Panc1 (cell line): ENCODE results near the gene DRAXIN. TPM values are rescaled to one million over a fixed set of nuclear protein-coding genes. Genes with fewer than 3 reads are reported as not detected.

Source experiments
- ATAC-seq: fragments of 200-7000 bp; cut with Tn5 transposase; 2 replicates; pipeline ENCODE4 v1.9.1; 2020; ENCODE audit warnings: mild to moderate bottlenecking, moderate library complexity
- BruUV-seq: library from RNA; stranded (reverse); fragments of 400-500 nt; replicated peaks from 2 replicates; lab custom pipeline; 2021; lab: Mats Ljungman, UMichigan
- CTCF ChIA-PET: fragments of 300-600 bp; sonication (Branson Sonifier 250); formaldehyde crosslinking; loops from one replicate; lab custom pipeline; 2022; ENCODE audit warnings: antibody characterized with exemption; lab: Charles Lee
- POLR2A ChIA-PET: fragments of 300-600 bp; sonication (Branson Sonifier 250); formaldehyde crosslinking; loops from one replicate; lab custom pipeline; 2022; ENCODE audit warnings: antibody characterized with exemption; lab: Charles Lee
- DNase-seq: peaks from one replicate; pipeline ENCODE4 v3.0.0-alpha.2; 2010; ENCODE audit warnings: low read depth, low spot score
- H3K27ac ChIP-seq: 2 replicates; pipeline ENCODE4 v1.5.1; 2011; ENCODE audit warnings: mild to moderate bottlenecking, low read length, inconsistent platforms
- H3K27me3 ChIP-seq: fragments of 200-500 bp; sonication (Bioruptor generic); 2 replicates; pipeline ENCODE4 v1.6.0; 2014; ENCODE audit warnings: low read length, inconsistent platforms; ENCODE audit not compliant: control insufficient read depth, insufficient read depth
- H3K36me3 ChIP-seq: fragments of 200-500 bp; sonication (Bioruptor generic); 2 replicates; pipeline ENCODE4 v1.5.1; 2014; ENCODE audit warnings: inconsistent platforms, mild to moderate bottlenecking, low read length, moderate library complexity; ENCODE audit not compliant: control insufficient read depth, insufficient read depth
- H3K4me1 ChIP-seq: 2 replicates; pipeline ENCODE4 v1.5.1; 2011; ENCODE audit warnings: inconsistent platforms, mild to moderate bottlenecking, low read length, moderate library complexity; ENCODE audit not compliant: control insufficient read depth, insufficient read depth
- H3K4me3 ChIP-seq, 2 experiments: 2 replicates each; pipeline ENCODE4 v1.5.1; 2011 to 2012; ENCODE audit warnings: low read depth in 2 of 2, low read length in 2 of 2, mild to moderate bottlenecking in 2 of 2, inconsistent platforms in 1 of 2, moderate library complexity in 1 of 2
- H3K9me3 ChIP-seq: fragments of 200-500 bp; sonication (Bioruptor generic); 2 replicates; pipeline ENCODE4 v1.5.1; 2014; ENCODE audit warnings: low read depth, mild to moderate bottlenecking, inconsistent platforms, low read length, moderate library complexity; ENCODE audit not compliant: control insufficient read depth, insufficient read depth
- POLR2AphosphoS5 ChIP-seq: IDR thresholded peaks from 2 replicates; pipeline ENCODE4 v1.6.1; 2012; ENCODE audit warnings: mild to moderate bottlenecking, low read depth, low read length, moderate library complexity
- SIN3A ChIP-seq: IDR thresholded peaks from 2 replicates; pipeline ENCODE4 v1.6.1; 2012; ENCODE audit warnings: low read depth, mild to moderate bottlenecking, low read length, moderate library complexity, borderline replicate concordance; ENCODE audit not compliant: insufficient read depth
- TCF7L2 ChIP-seq: IDR thresholded peaks from 2 replicates; pipeline ENCODE4 v1.6.1; 2011; ENCODE audit warnings: mild to moderate bottlenecking, low read depth, low read length, inconsistent platforms
- in situ Hi-C: cut with HindIII; loops from 2 replicates; pipeline ENCODE4 v1.10.0; 2016; ENCODE audit warnings: low sequenced_read_pairs, low pct_unique_long_range_greater_than_20kb
- intact Hi-C: fragments of 100-400 bp; cut with micrococcal nuclease; formaldehyde crosslinking; loops from one replicate; pipeline ENCODE4 v1.10.0; 2022; ENCODE audit not compliant: unreplicated experiment
- total RNA-seq: library from RNA; stranded (reverse); gene quantifications from one replicate; pipeline ENCODE4 v1.2.1, GENCODE V29; 2021; ENCODE audit not compliant: unreplicated experiment
- TF ChIP-seq, protein P1 (sequence below): fragments of 450-650 bp; IDR thresholded peaks from 2 replicates; pipeline ENCODE4 v1.5.1; 2017; ENCODE audit warnings: mild to moderate bottlenecking
- TF ChIP-seq, protein P2 (sequence below), 2 experiments: IDR thresholded peaks; 2 replicates each; pipeline ENCODE4 v1.6.1; 2011 to 2012; ENCODE audit warnings: low read depth in 2 of 2, control low read depth in 1 of 2, low read length in 1 of 2, mild to moderate bottlenecking in 1 of 2, moderate library complexity in 1 of 2; ENCODE audit not compliant: insufficient read depth in 1 of 2

The DRAXIN gene
- total RNA-seq, 1 experiment from 2014 or later, result 0.13 TPM

DNA sequence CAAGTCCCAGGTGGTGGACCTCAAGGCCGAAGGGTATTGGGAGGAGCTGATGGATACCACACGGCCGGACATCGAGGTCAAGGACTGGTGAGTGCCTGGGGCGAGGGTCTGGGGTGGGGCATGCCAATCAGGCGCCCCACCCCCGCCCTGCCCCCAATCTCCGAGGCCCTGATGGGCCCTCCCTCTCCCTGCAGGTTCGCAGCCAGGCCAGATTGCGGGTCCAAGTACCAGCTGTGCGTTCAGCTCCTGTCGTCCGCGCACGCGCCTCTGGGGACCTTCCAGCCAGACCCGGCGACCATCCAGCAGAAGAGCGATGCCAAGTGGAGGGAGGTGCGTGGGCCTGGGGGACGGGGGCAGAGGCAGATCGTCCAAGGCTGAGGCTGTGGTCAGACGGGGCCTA lies 33.0 kb upstream of the DRAXIN start:
- DNase-seq, result no peak
- POLR2A ChIA-PET, result no interaction called here
- no peak for ATAC-seq
- BruUV-seq, result no TSS peak
- TF ChIP-seq, protein P1, sequence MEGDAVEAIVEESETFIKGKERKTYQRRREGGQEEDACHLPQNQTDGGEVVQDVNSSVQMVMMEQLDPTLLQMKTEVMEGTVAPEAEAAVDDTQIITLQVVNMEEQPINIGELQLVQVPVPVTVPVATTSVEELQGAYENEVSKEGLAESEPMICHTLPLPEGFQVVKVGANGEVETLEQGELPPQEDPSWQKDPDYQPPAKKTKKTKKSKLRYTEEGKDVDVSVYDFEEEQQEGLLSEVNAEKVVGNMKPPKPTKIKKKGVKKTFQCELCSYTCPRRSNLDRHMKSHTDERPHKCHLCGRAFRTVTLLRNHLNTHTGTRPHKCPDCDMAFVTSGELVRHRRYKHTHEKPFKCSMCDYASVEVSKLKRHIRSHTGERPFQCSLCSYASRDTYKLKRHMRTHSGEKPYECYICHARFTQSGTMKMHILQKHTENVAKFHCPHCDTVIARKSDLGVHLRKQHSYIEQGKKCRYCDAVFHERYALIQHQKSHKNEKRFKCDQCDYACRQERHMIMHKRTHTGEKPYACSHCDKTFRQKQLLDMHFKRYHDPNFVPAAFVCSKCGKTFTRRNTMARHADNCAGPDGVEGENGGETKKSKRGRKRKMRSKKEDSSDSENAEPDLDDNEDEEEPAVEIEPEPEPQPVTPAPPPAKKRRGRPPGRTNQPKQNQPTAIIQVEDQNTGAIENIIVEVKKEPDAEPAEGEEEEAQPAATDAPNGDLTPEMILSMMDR, result no peak
- TF ChIP-seq SIN3A (no peak), POLR2AphosphoS5 (no peak), TCF7L2 (no peak)
- TF ChIP-seq, protein P2, sequence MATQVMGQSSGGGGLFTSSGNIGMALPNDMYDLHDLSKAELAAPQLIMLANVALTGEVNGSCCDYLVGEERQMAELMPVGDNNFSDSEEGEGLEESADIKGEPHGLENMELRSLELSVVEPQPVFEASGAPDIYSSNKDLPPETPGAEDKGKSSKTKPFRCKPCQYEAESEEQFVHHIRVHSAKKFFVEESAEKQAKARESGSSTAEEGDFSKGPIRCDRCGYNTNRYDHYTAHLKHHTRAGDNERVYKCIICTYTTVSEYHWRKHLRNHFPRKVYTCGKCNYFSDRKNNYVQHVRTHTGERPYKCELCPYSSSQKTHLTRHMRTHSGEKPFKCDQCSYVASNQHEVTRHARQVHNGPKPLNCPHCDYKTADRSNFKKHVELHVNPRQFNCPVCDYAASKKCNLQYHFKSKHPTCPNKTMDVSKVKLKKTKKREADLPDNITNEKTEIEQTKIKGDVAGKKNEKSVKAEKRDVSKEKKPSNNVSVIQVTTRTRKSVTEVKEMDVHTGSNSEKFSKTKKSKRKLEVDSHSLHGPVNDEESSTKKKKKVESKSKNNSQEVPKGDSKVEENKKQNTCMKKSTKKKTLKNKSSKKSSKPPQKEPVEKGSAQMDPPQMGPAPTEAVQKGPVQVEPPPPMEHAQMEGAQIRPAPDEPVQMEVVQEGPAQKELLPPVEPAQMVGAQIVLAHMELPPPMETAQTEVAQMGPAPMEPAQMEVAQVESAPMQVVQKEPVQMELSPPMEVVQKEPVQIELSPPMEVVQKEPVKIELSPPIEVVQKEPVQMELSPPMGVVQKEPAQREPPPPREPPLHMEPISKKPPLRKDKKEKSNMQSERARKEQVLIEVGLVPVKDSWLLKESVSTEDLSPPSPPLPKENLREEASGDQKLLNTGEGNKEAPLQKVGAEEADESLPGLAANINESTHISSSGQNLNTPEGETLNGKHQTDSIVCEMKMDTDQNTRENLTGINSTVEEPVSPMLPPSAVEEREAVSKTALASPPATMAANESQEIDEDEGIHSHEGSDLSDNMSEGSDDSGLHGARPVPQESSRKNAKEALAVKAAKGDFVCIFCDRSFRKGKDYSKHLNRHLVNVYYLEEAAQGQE (IDR thresholded peaks at IDR 0.05; ENCODE audit: insufficient read depth in 1 of 2, low read depth in 2 of 2, low read length in 1 of 2), result no peak
- H3K4me1 ChIP-seq, result peaks cover 4% of the 10 kb centered on the region; the same call in 1 of the 2 replicates
- H3K9me3 ChIP-seq, result no peaks in the 10 kb centered on the region
- CTCF ChIA-PET, result no interaction called here
- no peak overlapping the region for H3K27ac ChIP-seq
- no peaks in the 10 kb centered on the region for H3K27me3 ChIP-seq
- H3K36me3 ChIP-seq, result no peaks in the 10 kb centered on the region; the same call in 1 of the 2 replicates
- intact Hi-C loops (no loop called here), in situ Hi-C loops (no loop called here)
- no peak overlapping the region for H3K4me3 ChIP-seq

GRCh38 chr1:11659748-11660147 lies 31.8 kb upstream of the DRAXIN start:
- no peak for TF ChIP-seq SIN3A
- TF ChIP-seq, protein P2 (IDR thresholded peaks at IDR 0.05; ENCODE audit: insufficient read depth in 1 of 2, low read depth in 2 of 2, low read length in 1 of 2), result no peak
- TF ChIP-seq, protein P1, result no peak
- H3K36me3 ChIP-seq, result no peaks in the 10 kb centered on the region; the same call in 1 of the 2 replicates
- no peak overlapping the region for H3K27ac ChIP-seq
- no peak for ATAC-seq
- H3K9me3 ChIP-seq, result no peaks in the 10 kb centered on the region
- H3K27me3 ChIP-seq, result no peaks in the 10 kb centered on the region
- ChIA-PET CTCF (no interaction called here), POLR2A (no interaction called here)
- H3K4me1 ChIP-seq, result peaks cover 4% of the 10 kb centered on the region; the same call in 1 of the 2 replicates
- BruUV-seq, result no TSS peak
- H3K4me3 ChIP-seq, result no peak overlapping the region
- intact Hi-C loops (no loop called here), in situ Hi-C loops (no loop called here)
- DNase-seq, result no peak
